Activated CD8-positive, alpha-beta memory T cell treated with anti-CD3 and anti-CD28 coated beads, Interleukin-2, amount 10 ng/mL, durations not matched to agents 7 days and 5 days (primary cell): ENCODE results near the gene MEI1. TPM values are rescaled to one million over a fixed set of nuclear protein-coding genes. Genes with fewer than 3 reads are reported as not detected.
"Not testable (repeated sequence)": the region's sequence is repeated elsewhere in the genome, so short reads cannot be mapped to it uniquely, and the experiment has no call there.

Experiments
- ATAC-seq: fragments of 150-1000 bp; cut with Tn5 transposase; one replicate; pipeline ENCODE4 v1.10.0; 2021; ENCODE audit warnings: moderate library complexity
- CTCF ChIA-PET: fragments of 350-600 bp; sonication (Branson Sonifier 250); formaldehyde crosslinking; loops from one replicate; lab custom pipeline; 2021; ENCODE audit warnings: antibody characterized with exemption; lab: Charles Lee
- DNase-seq: peaks from one replicate; pipeline ENCODE4 v3.0.0-alpha.2; 2020
- H3K27ac Mint-ChIP-seq: one replicate; pipeline ENCODE4 v1.8.0; 2021; ENCODE audit warnings: mild to moderate bottlenecking, mixed read lengths
- H3K27me3 Mint-ChIP-seq: one replicate; pipeline ENCODE4 v1.8.0; 2021; ENCODE audit warnings: mixed read lengths
- H3K36me3 Mint-ChIP-seq: one replicate; pipeline ENCODE4 v1.8.0; 2021; ENCODE audit warnings: mild to moderate bottlenecking, mixed read lengths
- H3K4me1 Mint-ChIP-seq: one replicate; pipeline ENCODE4 v1.8.0; 2021; ENCODE audit warnings: mixed read lengths
- H3K4me3 Mint-ChIP-seq: one replicate; pipeline ENCODE4 v1.8.0; 2021; ENCODE audit warnings: mild to moderate bottlenecking, moderate library complexity, mixed read lengths
- H3K9me3 Mint-ChIP-seq: one replicate; pipeline ENCODE4 v1.8.0; 2022; ENCODE audit warnings: low read depth, mixed read lengths
- total RNA-seq, 2 experiments: library from RNA; stranded (reverse); gene quantifications; one replicate each; pipeline ENCODE4 v1.2.3, GENCODE V29; 2021

Gene MEI1
- total RNA-seq, 2 experiments from 2014 or later, result 37.3 to 45.9 TPM

- not testable (repeated sequence) for H3K4me3 Mint-ChIP-seq, H3K27ac Mint-ChIP-seq, ATAC-seq, H3K27me3 Mint-ChIP-seq, DNase-seq, H3K9me3 Mint-ChIP-seq
- peaks cover 50% of the 10 kb centered on the region for H3K36me3 Mint-ChIP-seq
- CTCF ChIA-PET, result interaction anchor here (1.3 to 6.4 kb wide), 5 partner anchors 12 to 106 kb away, joined by 3 to 37 read pairs (median 4); no protein-coding TSS in a partner anchor
- H3K4me1 Mint-ChIP-seq, result peaks cover 56% of the 10 kb centered on the region
These were observed 136.2 kb downstream of the MEI1 start for GRCh38 chr22:41835462-41835861.

- Mint-ChIP-seq H3K27me3 (no peaks in the 10 kb centered on the region), H3K36me3 (peaks cover 52% of the 10 kb centered on the region), H3K4me1 (peaks cover 60% of the 10 kb centered on the region), H3K4me3 (no peak overlapping the region), H3K27ac (peak overlapping the region; percentile 48), H3K9me3 (no peaks in the 10 kb centered on the region)
- DNase-seq (no peak), ATAC-seq (no peak)
- CTCF ChIA-PET, result interaction anchor here (1.3 kb wide), 2 partner anchors 14 to 105 kb away, joined by 3 read pairs; no protein-coding TSS in a partner anchor
These were observed 137.2 kb downstream of the MEI1 start for GRCh38 chr22:41836551-41836950.

- H3K9me3 Mint-ChIP-seq, result no peaks in the 10 kb centered on the region
- H3K4me3 Mint-ChIP-seq, result no peak overlapping the region
- no peaks in the 10 kb centered on the region for H3K27me3 Mint-ChIP-seq
- peak overlapping the region; percentile 35 for H3K27ac Mint-ChIP-seq
- peaks cover 55% of the 10 kb centered on the region for H3K36me3 Mint-ChIP-seq
- H3K4me1 Mint-ChIP-seq, result peaks cover 68% of the 10 kb centered on the region
- DNase-seq (no peak), ATAC-seq (no peak)
- CTCF ChIA-PET, result interaction anchor here (1.1 to 1.6 kb wide), 2 partner anchors 12 to 14 kb away, joined by 3 to 4 read pairs; no protein-coding TSS in a partner anchor
These were observed 139.7 kb downstream of the MEI1 start for GRCh38 chr22:41838842-41839618.

GRCh38 chr22:41840216-41840615 lies 140.9 kb downstream of the MEI1 start:
- no peaks in the 10 kb centered on the region for H3K9me3 Mint-ChIP-seq

GRCh38 chr22:41841085-41841712 lies 141.9 kb downstream of the MEI1 start:
- H3K36me3 Mint-ChIP-seq, result peaks cover 45% of the 10 kb centered on the region
- H3K27me3 Mint-ChIP-seq, result no peaks in the 10 kb centered on the region
- no peaks in the 10 kb centered on the region for H3K9me3 Mint-ChIP-seq
- no peak for DNase-seq
- peaks cover 70% of the 10 kb centered on the region for H3K4me1 Mint-ChIP-seq
- H3K27ac Mint-ChIP-seq, result peak overlapping the region; percentile 22
- H3K4me3 Mint-ChIP-seq, result no peak overlapping the region
- CTCF ChIA-PET, result interaction anchor here (1.5 kb wide), 1 partner anchor 8 kb away, joined by 4 read pairs; the partner anchor contains the start of gene SREBF2
- ATAC-seq, result no peak

More at GRCh38 chr22:41840216-41840615, 140.9 kb downstream of the MEI1 start:
- CTCF ChIA-PET, result interaction anchor here (1.1 kb wide), 1 partner anchor 12 kb away, joined by 4 read pairs; no protein-coding TSS in a partner anchor
- Mint-ChIP-seq H3K36me3 (peaks cover 49% of the 10 kb centered on the region), H3K4me3 (no peak overlapping the region), H3K4me1 (peaks cover 67% of the 10 kb centered on the region), H3K27me3 (no peaks in the 10 kb centered on the region), H3K27ac (no peak overlapping the region)
- no peak for ATAC-seq
- no peak for DNase-seq

GRCh38 chr22:41842996-41843970 lies 144.0 kb downstream of the MEI1 start:
- CTCF ChIA-PET, result interaction anchor here (1.1 to 2.0 kb wide), 5 partner anchors 9 to 97 kb away, joined by 4 to 5 read pairs (median 4); no protein-coding TSS in a partner anchor
- H3K36me3 Mint-ChIP-seq, result peaks cover 33% of the 10 kb centered on the region
- ATAC-seq, result peak; percentile 72

GRCh38 chr22:41844036-41844435 lies 144.7 kb downstream of the MEI1 start:
- no peaks in the 10 kb centered on the region for H3K27me3 Mint-ChIP-seq
- no peak overlapping the region for H3K4me3 Mint-ChIP-seq
- no peak overlapping the region for H3K27ac Mint-ChIP-seq
- DNase-seq, result no peak
- H3K9me3 Mint-ChIP-seq, result no peaks in the 10 kb centered on the region
- H3K36me3 Mint-ChIP-seq, result peaks cover 33% of the 10 kb centered on the region
- CTCF ChIA-PET, result interaction anchor here (1.1 to 2.0 kb wide), 4 partner anchors 8 to 44 kb away, joined by 4 to 5 read pairs (median 4); no protein-coding TSS in a partner anchor
- peaks cover 72% of the 10 kb centered on the region for H3K4me1 Mint-ChIP-seq
- no peak for ATAC-seq

More at GRCh38 chr22:41842996-41843970, 144.0 kb downstream of the MEI1 start:
- Mint-ChIP-seq H3K4me1 (peaks cover 71% of the 10 kb centered on the region), H3K4me3 (no peak overlapping the region), H3K9me3 (no peaks in the 10 kb centered on the region), H3K27ac (peak overlapping the region; percentile 41), H3K27me3 (no peaks in the 10 kb centered on the region)
- no peak for DNase-seq

GRCh38 chr22:41844513-41844912 lies 145.2 kb downstream of the MEI1 start:
- Mint-ChIP-seq H3K27me3 (no peaks in the 10 kb centered on the region), H3K4me3 (no peak overlapping the region), H3K4me1 (peaks cover 68% of the 10 kb centered on the region), H3K9me3 (no peaks in the 10 kb centered on the region), H3K36me3 (peaks cover 29% of the 10 kb centered on the region), H3K27ac (no peak overlapping the region)
- CTCF ChIA-PET, result interaction anchor here (1.1 to 2.0 kb wide), 4 partner anchors 12 to 98 kb away, joined by 4 to 5 read pairs (median 4); no protein-coding TSS in a partner anchor
- ATAC-seq, result no peak
- DNase-seq, result no peak

- Mint-ChIP-seq H3K4me3 (no peak overlapping the region), H3K27ac (no peak overlapping the region), H3K27me3 (no peaks in the 10 kb centered on the region), H3K9me3 (no peaks in the 10 kb centered on the region), H3K36me3 (peaks cover 26% of the 10 kb centered on the region), H3K4me1 (peaks cover 60% of the 10 kb centered on the region)
- DNase-seq (no peak), ATAC-seq (no peak)
- CTCF ChIA-PET, result interaction anchor here (1.2 to 1.5 kb wide), 3 partner anchors 10 to 99 kb away, joined by 3 to 4 read pairs (median 4); no protein-coding TSS in a partner anchor
These were observed 146.3 kb downstream of the MEI1 start for GRCh38 chr22:41845380-41846267.

- no peaks in the 10 kb centered on the region for H3K27me3 Mint-ChIP-seq
- H3K27ac Mint-ChIP-seq, result no peak overlapping the region
- ATAC-seq, result no peak
- no peak overlapping the region for H3K4me3 Mint-ChIP-seq
- no peaks in the 10 kb centered on the region for H3K9me3 Mint-ChIP-seq
- H3K36me3 Mint-ChIP-seq, result peaks cover 24% of the 10 kb centered on the region
- DNase-seq, result no peak
- CTCF ChIA-PET, result interaction anchor here (1.2 to 1.4 kb wide), 2 partner anchors 9 to 12 kb away, joined by 3 to 4 read pairs; no protein-coding TSS in a partner anchor
- H3K4me1 Mint-ChIP-seq, result peaks cover 53% of the 10 kb centered on the region
These were observed 147.1 kb downstream of the MEI1 start for GRCh38 chr22:41846268-41846987.

- H3K4me3 Mint-ChIP-seq, result no peak overlapping the region
- peaks cover 22% of the 10 kb centered on the region for H3K36me3 Mint-ChIP-seq
- CTCF ChIA-PET, result interaction anchor here (0.8 to 1.0 kb wide), 4 partner anchors 10 to 136 kb away, joined by 3 to 4 read pairs (median 3); no protein-coding TSS in a partner anchor
- H3K9me3 Mint-ChIP-seq, result no peaks in the 10 kb centered on the region
- DNase-seq (no peak), ATAC-seq (no peak)
- H3K27me3 Mint-ChIP-seq, result no peaks in the 10 kb centered on the region
- peaks cover 49% of the 10 kb centered on the region for H3K4me1 Mint-ChIP-seq
- no peak overlapping the region for H3K27ac Mint-ChIP-seq
These were observed 148.0 kb downstream of the MEI1 start for GRCh38 chr22:41847300-41847699.
